ENCODE measurements around the gene EFCAB5.
A peak's percentile ranks its signal among the peaks of the same experiment; 100 is the strongest.
"Not testable (repeated sequence)": the region's sequence is repeated elsewhere in the genome, so short reads cannot be mapped to it uniquely, and the experiment has no call there.

EFCAB5 gene

DNA sequence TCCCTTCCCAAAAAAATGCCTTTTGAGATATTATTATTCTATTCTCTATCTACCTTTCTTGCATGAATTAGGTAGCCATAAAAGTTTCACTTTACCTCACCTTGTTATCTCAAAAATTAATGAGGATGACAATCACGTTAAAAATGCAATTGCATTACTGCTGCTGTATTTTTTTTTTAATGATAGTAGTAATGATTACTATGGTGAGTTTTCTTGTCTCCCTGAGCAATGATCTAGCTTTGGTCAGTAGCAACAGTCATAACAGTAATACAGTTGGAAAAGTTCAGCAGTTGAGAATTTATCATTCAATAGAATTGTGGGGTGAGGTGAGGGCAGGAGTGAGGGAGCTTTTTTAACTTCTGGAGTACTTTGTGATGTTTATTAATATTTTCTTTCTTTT lies at the start of gene EFCAB5:
Gene EFCAB5, plus strand, starts transcription at position 301 of the 400 bp plus-strand sequence. CDS start 163 bp downstream, outside the sequence.
- DNase-seq: no peak

GRCh38 chr17:29892201-29892600 lies 49.2 kb upstream of the EFCAB5 start:
- DNase-seq: no peak

GRCh38 chr17:29897136-29897535 lies 44.3 kb upstream of the EFCAB5 start:
- DNase-seq: not testable (repeated sequence)

GRCh38 chr17:29903471-29903870 lies 38.0 kb upstream of the EFCAB5 start:
- DNase-seq: no peak

DNA sequence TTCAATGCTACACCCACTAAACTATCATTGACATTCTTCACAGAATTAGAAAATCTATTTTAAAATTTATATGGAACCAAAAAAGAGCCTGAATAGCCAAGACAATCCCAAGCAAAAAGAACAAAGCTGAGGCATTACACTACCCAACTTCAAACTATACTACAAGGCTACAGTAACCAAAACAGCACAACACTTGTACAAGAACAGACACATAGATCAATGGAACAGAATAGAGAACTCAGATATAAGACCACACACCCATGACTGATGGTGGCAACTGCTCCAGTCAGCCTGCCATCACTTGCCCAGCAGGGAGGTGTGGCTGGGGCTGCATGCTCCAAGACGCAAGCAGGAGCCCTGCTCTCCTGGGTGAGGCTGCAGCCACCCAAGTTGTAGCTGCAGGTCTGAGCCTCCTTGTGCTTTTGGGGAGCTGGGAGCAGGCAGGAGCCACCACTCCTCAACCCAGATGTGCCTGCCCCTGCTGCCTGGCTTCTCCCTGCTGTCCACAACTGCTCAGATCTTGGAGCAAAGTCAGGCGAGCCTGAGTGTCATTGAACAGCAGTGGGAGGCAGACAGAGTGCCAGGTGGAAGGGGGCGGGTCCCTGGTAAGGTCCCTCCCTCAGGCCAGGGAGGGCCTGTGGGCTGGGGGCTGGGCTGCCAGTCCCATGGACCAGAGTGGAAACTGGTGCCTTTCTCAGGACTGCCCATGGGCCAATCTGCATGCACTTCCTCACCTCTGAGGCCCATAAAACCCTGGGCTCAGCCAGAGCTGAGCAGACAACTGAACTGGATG lies 36.2 kb upstream of the EFCAB5 start:
- DNase-seq: no peak

DNA sequence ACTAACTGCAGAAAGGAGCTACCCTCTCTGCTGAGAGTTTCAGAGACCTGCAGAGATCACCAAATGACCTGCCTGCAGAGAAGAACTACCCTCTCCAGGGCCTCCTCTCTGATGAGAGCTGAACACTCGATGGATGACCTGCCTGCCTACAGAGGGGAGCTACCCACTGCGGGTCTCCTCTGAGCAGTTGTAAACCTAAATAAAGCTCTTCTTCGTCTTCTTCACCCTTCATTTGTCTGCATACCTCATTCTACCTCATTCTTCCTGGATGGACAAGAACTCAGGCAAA lies 35.6 kb upstream of the EFCAB5 start:
- no peak for DNase-seq

- no peak for DNase-seq
Observed at GRCh38 chr17:29906969-29907368, 34.5 kb upstream of the EFCAB5 start.

DNA sequence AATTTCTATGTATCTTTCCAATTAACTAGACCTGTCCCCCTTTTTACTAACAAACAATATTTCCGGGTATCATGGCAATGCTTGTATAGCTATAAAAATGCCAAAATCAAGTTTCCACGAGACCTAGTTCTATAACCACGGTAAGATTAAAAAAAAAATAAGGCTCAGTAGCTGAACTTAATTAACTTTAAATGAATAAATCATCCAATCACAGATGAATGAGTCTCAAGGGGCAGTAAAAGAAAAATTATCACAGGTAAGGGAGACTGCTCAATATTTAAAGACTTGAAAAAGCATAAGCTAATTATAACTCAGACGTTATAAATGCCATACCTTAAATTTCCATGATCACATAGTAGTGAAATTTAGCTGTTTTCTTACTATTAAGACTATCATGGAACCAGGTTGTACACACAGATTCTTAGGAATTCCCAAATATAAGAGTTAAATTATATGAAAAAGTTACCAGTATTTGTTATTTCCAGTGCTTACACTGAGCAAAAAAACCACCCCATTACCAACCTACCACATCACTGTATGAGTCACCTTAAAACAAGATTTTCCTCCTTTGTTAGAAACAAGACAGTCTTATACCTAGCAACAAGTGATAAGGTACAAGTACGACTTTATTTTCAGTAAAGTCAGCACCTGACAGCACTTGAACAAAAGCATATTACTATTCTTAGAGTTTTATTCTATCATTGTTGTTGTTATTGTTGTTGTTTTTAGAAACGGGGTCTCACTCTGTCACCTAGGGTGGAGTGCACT lies 32.0 kb upstream of the EFCAB5 start:
- no peak for DNase-seq

DNA sequence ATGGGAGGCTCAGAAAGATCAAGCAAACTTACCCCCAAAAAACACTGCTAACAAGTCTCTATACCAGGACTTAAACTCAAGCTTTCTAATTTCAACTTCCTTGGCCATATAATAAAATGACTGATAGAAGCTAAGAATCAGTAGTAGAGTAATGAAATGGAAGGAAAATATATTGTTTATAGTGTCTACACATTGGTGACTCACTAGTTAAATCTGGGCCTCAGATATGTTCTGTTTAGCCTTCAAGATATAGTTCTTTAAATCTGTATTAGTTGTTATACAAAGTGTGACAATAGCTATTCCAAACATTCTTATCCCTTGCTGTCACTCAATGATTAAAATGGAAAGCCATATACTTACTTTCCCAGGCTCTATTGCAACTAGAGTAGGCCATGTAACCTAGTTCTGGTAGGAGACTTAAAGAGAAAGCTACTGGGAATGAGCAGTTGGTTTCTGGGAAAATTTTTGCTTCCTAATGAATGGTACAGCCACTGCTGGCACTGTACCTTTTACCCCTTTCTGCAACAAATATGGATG lies 29.7 kb upstream of the EFCAB5 start:
- no peak for DNase-seq

DNA sequence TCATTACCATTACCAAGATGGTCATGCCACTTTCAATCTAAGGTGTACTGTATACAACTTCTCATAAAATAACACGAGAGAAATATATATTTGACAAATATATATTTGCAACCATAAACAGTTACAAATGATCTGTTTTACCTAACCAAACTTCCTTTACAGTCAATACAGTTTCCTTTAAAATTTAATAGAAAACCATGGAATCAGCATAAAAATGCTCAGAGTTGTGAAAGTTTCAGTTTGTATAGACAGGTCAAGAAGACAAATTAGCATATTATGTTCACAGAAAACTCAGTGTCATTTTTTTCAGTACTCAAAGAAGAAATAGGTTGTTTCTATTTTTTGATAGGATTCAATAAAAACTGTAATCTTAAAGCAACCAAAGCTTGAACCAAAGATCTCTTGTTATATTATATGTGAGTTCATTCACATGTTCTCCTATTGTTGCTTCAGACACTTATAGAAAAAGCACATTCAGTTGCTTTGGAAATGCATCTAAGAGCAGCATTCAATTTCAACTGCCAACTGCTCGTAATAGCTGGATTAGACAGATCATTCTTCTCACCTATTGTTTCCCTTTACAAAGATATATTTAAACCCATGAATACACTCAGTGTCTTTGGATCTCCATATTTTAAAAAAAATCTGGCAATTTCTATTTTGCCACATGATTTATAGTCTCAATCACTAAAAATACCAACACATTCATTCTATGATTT lies 26.5 kb upstream of the EFCAB5 start:
- no peak for DNase-seq

GRCh38 chr17:29918016-29918415 lies 23.4 kb upstream of the EFCAB5 start:
- no peak for DNase-seq

GRCh38 chr17:29918922-29919856 lies 22.2 kb upstream of the EFCAB5 start:
- DNase-seq: no peak

GRCh38 chr17:29924786-29925185 lies 16.6 kb upstream of the EFCAB5 start:
- no peak for DNase-seq

GRCh38 chr17:29927546-29927945 lies 13.9 kb upstream of the EFCAB5 start:
- DNase-seq: no peak

DNA sequence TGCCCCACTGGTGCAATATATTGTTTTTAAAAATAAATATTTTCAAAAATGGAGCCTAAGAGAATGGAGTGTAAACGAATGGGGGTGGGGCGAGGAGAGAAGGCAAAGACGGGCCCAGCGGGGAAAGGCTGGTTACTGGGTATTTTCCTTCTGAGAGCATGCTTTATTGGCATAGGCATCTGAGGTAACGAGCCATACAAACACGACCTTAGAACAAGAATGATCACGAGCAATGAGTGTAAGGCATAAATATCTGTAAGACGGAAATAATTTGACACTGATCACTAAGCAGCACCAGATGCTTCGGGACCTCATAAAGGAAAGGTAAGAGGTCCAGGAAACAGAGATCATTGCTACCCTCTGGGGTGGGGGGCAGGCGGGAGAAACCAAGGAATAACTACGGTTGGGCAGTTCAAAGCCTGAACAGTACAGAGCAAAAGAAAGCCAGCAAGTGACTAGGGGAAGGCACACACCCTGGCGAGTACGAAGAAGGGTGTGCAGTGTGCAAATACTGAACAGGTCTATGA lies 12.4 kb upstream of the EFCAB5 start:
- DNase-seq: no peak

DNA sequence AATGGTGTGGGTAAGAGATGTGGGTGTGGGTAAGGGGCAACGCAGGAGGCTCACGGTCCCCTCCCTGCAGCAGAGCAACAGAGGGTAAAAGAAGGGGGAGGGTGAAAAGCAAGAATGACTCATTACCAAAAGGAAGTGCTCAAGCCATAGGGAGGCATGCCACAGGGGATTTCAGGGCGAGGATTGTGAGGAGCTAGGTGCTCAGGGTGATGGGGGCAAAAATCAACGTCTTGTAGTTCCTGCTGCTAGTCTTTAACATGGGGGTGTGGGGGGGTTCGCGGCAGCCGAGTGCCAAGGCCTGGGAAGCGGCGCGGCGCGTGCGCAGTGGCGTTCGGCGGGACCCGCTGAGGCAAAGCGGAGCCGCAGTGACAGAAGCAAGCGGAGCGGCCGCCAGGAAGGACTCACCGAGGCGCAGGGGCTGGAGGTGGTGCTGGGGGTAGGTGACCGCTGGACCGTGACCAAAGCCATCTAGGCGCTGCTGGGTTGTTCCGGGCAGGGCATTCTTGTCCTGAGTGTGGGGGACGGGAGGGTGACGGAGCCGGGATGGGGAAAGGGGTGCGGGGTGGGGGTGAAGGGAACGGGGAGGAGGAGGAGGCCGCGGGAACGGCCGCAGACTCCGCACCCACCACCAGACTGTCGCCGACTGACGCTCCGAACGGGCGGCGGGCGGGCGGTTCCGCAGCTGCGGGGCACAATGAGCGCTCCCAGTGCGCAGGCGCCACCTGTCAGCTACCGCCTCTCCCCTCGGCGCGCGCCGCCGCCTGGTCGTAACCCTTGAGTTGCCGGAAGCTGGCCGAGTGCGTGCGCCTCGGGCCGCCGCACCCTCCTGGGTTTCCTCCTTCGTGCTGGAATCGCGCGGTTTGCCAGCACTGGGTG lies 11.7 kb upstream of the EFCAB5 start, which contains the start of gene SSH2:
Gene SSH2, minus strand, starts transcription at position 696 of the 876 bp plus-strand sequence. Its CDS starts 228 bp downstream, at position 468.
- DNase-seq: peak; percentile 86

- DNase-seq: no peak
Observed at GRCh38 chr17:29930409-29931010, 10.9 kb upstream of the EFCAB5 start.

GRCh38 chr17:29931231-29931932 lies 10.1 kb upstream of the EFCAB5 start:
- peak; percentile 58 for DNase-seq

DNA sequence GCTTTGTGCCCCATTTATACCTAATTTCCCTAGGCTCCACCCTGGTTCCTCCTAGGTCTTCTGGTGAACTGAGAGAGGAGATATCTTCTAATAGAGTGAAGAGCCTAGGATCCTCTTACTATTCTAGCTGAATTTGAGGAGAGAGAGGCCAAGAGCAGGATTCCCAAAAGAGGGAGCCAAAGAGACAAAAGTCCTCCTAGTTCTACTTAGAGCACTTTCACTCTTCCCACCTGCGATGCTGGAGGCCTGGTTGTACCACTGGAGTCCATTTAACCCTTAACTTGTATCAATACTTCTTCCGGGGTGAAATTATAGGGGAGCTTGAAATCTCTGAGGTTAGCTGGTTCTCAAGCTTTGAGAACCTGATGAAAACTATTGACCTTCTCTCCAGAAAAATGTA lies 8.1 kb upstream of the EFCAB5 start:
- DNase-seq: no peak

DNA sequence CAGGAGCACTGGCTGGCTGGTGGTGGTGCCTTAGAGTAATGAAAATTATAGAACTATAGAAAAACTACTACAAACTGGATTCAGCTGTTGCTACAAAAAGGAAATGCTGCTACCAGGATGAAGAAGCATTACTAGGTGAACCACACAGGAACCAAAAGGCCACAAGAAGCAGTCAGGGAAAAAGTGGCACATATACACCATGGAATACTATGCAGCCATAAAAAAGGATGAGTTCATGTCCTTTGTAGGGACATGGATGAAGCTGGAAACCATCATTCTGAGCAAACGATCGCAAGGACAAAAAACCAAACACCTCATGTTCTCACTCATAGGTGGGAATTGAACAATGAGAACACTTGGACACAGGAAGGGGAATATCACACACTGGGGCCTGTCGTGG lies 5.5 kb upstream of the EFCAB5 start:
- not testable (repeated sequence) for DNase-seq
